Fibroblast of lung (primary cell): ENCODE results near the gene VWA7. TPM values are rescaled to one million over a fixed set of nuclear protein-coding genes. Genes with fewer than 3 reads are reported as not detected.

ENCODE experiments used
- DNase-seq, 2 donors: peaks; one replicate each; pipeline versions ENCODE4 v3.0.0 to v3.0.0-alpha.2; 2010; ENCODE audit warnings: low read depth in 2 of 2
- H2AFZ ChIP-seq: 2 replicates; pipeline ENCODE4 v1.5.1; 2012; ENCODE audit warnings: low read length, control low read depth, inconsistent platforms
- H3K27ac ChIP-seq: 2 replicates; pipeline ENCODE4 v1.5.1; 2011; ENCODE audit warnings: low read length, control low read depth; ENCODE audit not compliant: insufficient read depth
- H3K27me3 ChIP-seq: 2 replicates; pipeline ENCODE4 v1.5.1; 2011; ENCODE audit warnings: mild to moderate bottlenecking, low read length; ENCODE audit not compliant: control insufficient read depth, insufficient read depth
- H3K36me3 ChIP-seq: 2 replicates; pipeline ENCODE4 v1.5.1; 2011; ENCODE audit warnings: low read length; ENCODE audit not compliant: control insufficient read depth, insufficient read depth
- H3K4me1 ChIP-seq: 2 replicates; pipeline ENCODE4 v1.5.1; 2011; ENCODE audit warnings: low read length; ENCODE audit not compliant: control insufficient read depth, insufficient read depth; ENCODE audit errors: extremely low read depth
- H3K4me2 ChIP-seq: 2 replicates; pipeline ENCODE4 v1.5.1; 2011; ENCODE audit warnings: low read length, control low read depth; ENCODE audit not compliant: insufficient read depth; ENCODE audit errors: extremely low read depth
- H3K4me3 ChIP-seq, 4 experiments: fragments of 200-600 bp in 1 of 4; sonication (generic) in 1 of 4; replicated peaks in 1 of 4; 2 replicates each; pipeline ENCODE4 v1.5.1; 2011 to 2016; ENCODE audit warnings: low read length in 4 of 4, low read depth in 3 of 4, mild to moderate bottlenecking in 3 of 4, control low read depth in 2 of 4, inconsistent platforms in 1 of 4, mixed read lengths in 1 of 4; ENCODE audit not compliant: insufficient read depth in 1 of 4; ENCODE audit errors: control extremely low read depth in 1 of 4
- H3K79me2 ChIP-seq: 2 replicates; pipeline ENCODE4 v1.5.1; 2012; ENCODE audit warnings: mild to moderate bottlenecking, low read length, inconsistent platforms; ENCODE audit not compliant: control insufficient read depth, insufficient read depth
- H3K9ac ChIP-seq: 2 replicates; pipeline ENCODE4 v1.5.1; 2011; ENCODE audit warnings: mild to moderate bottlenecking, low read length, control low read depth; ENCODE audit not compliant: insufficient read depth
- H3K9me3 ChIP-seq: 2 replicates; pipeline ENCODE4 v1.5.1; 2012; ENCODE audit warnings: low read depth, low read length; ENCODE audit not compliant: control insufficient read depth, insufficient read depth
- H4K20me1 ChIP-seq: 2 replicates; pipeline ENCODE4 v1.5.1; 2011; ENCODE audit warnings: low read length; ENCODE audit not compliant: control insufficient read depth, insufficient read depth; ENCODE audit errors: extremely low read depth
- EZH2 ChIP-seq: IDR thresholded peaks from 2 replicates; pipeline ENCODE4 v1.5.1; 2012; ENCODE audit warnings: low read length, control low read depth, mild to moderate bottlenecking; ENCODE audit errors: missing control alignments
- polyA plus RNA-seq, 2 donors: library from polyadenylated mRNA; depleted of rRNA in 1 of 2; stranded (reverse) in 1 of 2; unstranded in 1 of 2; fragments of >200 nt; gene quantifications; 2 replicates each; pipeline ENCODE4 v1.2.1, GENCODE V29; 2011 to 2012; ENCODE audit warnings: missing spikeins in 1 of 2
- total RNA-seq: library from RNA; depleted of rRNA; stranded (reverse); fragments of >200 nt; gene quantifications from 2 replicates; pipeline ENCODE4 v1.2.1, GENCODE V29; 2014
- TF ChIP-seq, protein P1 (sequence below), 2 donors: IDR thresholded peaks in 1 of 2; conservative IDR thresholded peaks in 1 of 2; 1 replicate in 1 of 2; 2 replicates in 1 of 2; pipeline ENCODE4 v1.5.1; 2011 to 2012; ENCODE audit warnings: low read length in 2 of 2, control low read depth in 1 of 2, inconsistent platforms in 1 of 2, low read depth in 1 of 2, mild to moderate bottlenecking in 1 of 2

The VWA7 gene
- total and polyA plus RNA-seq, 2 donors (not counting 1 experiment from before 2014, with no cell fraction given) = 0.16 to 0.66 TPM

DNA sequence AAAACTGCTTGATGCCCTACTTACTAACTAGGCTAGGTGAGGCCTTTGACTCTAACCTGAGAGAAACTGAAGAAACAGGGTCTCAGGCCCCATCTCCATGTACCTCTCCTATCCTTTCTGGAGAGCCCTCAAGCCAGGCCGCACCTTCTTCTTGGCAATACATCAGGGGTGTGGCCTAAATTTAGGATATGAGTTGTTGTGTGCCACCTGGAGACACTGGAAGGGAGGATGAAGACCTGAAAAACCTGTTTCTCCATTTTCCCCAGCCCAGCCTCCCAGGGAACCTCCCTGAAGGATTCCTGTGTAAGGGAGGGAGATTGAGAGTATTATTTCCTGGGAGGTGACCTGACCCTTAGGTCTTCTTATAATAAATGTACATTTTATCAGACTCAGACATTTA, 58.9 kb downstream of the VWA7 start:
- H3K36me3 ChIP-seq = no peaks in the 10 kb centered on the region
- no peak overlapping the region for H3K9ac ChIP-seq

GRCh38 chr6:31717499-31718222, 59.5 kb downstream of the VWA7 start:
- Histone ChIP-seq H3K79me2 (no peaks in the 10 kb centered on the region), H4K20me1 (no peaks in the 10 kb centered on the region), H3K4me2 (no peak overlapping the region), H3K4me3 (no peak overlapping the region), H3K4me1 (no peaks in the 10 kb centered on the region), H3K27ac (no peak overlapping the region), H2AFZ (no peak overlapping the region), H3K9ac (no peak overlapping the region), H3K9me3 (no peaks in the 10 kb centered on the region), H3K36me3 (no peaks in the 10 kb centered on the region), H3K27me3 (peaks cover 11% of the 10 kb centered on the region)
- no peak for DNase-seq
- TF ChIP-seq, protein P1, sequence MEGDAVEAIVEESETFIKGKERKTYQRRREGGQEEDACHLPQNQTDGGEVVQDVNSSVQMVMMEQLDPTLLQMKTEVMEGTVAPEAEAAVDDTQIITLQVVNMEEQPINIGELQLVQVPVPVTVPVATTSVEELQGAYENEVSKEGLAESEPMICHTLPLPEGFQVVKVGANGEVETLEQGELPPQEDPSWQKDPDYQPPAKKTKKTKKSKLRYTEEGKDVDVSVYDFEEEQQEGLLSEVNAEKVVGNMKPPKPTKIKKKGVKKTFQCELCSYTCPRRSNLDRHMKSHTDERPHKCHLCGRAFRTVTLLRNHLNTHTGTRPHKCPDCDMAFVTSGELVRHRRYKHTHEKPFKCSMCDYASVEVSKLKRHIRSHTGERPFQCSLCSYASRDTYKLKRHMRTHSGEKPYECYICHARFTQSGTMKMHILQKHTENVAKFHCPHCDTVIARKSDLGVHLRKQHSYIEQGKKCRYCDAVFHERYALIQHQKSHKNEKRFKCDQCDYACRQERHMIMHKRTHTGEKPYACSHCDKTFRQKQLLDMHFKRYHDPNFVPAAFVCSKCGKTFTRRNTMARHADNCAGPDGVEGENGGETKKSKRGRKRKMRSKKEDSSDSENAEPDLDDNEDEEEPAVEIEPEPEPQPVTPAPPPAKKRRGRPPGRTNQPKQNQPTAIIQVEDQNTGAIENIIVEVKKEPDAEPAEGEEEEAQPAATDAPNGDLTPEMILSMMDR (conservative IDR thresholded peaks at IDR 0.05 in 1 of 2, IDR thresholded peaks at IDR 0.05 in 1 of 2; ENCODE audit: low read depth in 1 of 2, low read length in 2 of 2) = no peak
- TF ChIP-seq EZH2 = no peak

More for the DNA sequence above, 58.9 kb downstream of the VWA7 start:
- Histone ChIP-seq H3K4me2 (no peak overlapping the region), H3K27ac (no peak overlapping the region), H3K4me3 (no peak overlapping the region), H3K79me2 (no peaks in the 10 kb centered on the region), H2AFZ (no peak overlapping the region), H3K4me1 (no peaks in the 10 kb centered on the region), H4K20me1 (no peaks in the 10 kb centered on the region), H3K9me3 (no peaks in the 10 kb centered on the region), H3K27me3 (peaks cover 10% of the 10 kb centered on the region)
- TF ChIP-seq EZH2 = no peak
- TF ChIP-seq, protein P1 (conservative IDR thresholded peaks at IDR 0.05 in 1 of 2, IDR thresholded peaks at IDR 0.05 in 1 of 2; ENCODE audit: low read depth in 1 of 2, low read length in 2 of 2) = no peak
- no peak for DNase-seq

Other genes starting within 250 kb of the VWA7 start
Only the 30 nearest of the 43 such genes appear.
- gene AIF1, start 162.1 kb downstream of the VWA7 start, total RNA-seq = not detected in 2 replicates
- gene AIF1, start 162.1 kb downstream of the VWA7 start, polyA plus RNA-seq = not detected in 2 replicates
- 22.9 and 46.6 TPM in 2 replicates for gene PRRC2A, start 156.6 kb downstream of the VWA7 start, total RNA-seq
- gene PRRC2A, start 156.6 kb downstream of the VWA7 start, polyA plus RNA-seq = 26.9 and 50.7 TPM in 2 replicates
- 90.9 and 124 TPM in 2 replicates for gene BAG6, start 124.7 kb downstream of the VWA7 start, total RNA-seq
- 75.3 and 111 TPM in 2 replicates for gene BAG6, start 124.7 kb downstream of the VWA7 start, polyA plus RNA-seq
- 0.99 and 1.0 TPM in 2 replicates for gene APOM, start 121.4 kb downstream of the VWA7 start, total RNA-seq
- 3.9 and 5.4 TPM in 2 replicates for gene APOM, start 121.4 kb downstream of the VWA7 start, polyA plus RNA-seq
- gene C6orf47, start 116.5 kb downstream of the VWA7 start, total RNA-seq = 20.6 and 26.2 TPM in 2 replicates
- gene C6orf47, start 116.5 kb downstream of the VWA7 start, polyA plus RNA-seq = 6.6 and 7.9 TPM in 2 replicates
- 15.0 and 17.2 TPM in 2 replicates for gene GPANK1, start 112.3 kb downstream of the VWA7 start, total RNA-seq
- 12.7 and 13.1 TPM in 2 replicates for gene GPANK1, start 112.3 kb downstream of the VWA7 start, polyA plus RNA-seq
- gene CSNK2B, start 111.2 kb downstream of the VWA7 start, total RNA-seq = 67.2 and 70.9 TPM in 2 replicates
- gene CSNK2B, start 111.2 kb downstream of the VWA7 start, polyA plus RNA-seq = 84.9 and 124 TPM in 2 replicates
- 1.3 and 2.0 TPM in 2 replicates for gene LY6G5B, start 107.4 kb downstream of the VWA7 start, total RNA-seq
- 2.8 and 2.9 TPM in 2 replicates for gene LY6G5B, start 107.4 kb downstream of the VWA7 start, polyA plus RNA-seq
- gene LY6G5C, start 96.3 kb downstream of the VWA7 start, total RNA-seq = 0.51 and 0.83 TPM in 2 replicates
- 2.0 and 2.9 TPM in 2 replicates for gene LY6G5C, start 96.3 kb downstream of the VWA7 start, polyA plus RNA-seq
- gene ABHD16A, start 74.0 kb downstream of the VWA7 start, total RNA-seq = 62.1 and 72.0 TPM in 2 replicates
- gene ABHD16A, start 74.0 kb downstream of the VWA7 start, polyA plus RNA-seq = 24.2 and 25.1 TPM in 2 replicates
- gene LY6G6F, start 70.5 kb downstream of the VWA7 start, total RNA-seq = not detected in 2 replicates
- not detected in 2 replicates for gene LY6G6F, start 70.5 kb downstream of the VWA7 start, polyA plus RNA-seq
- not detected in 2 replicates for gene LY6G6D, start 62.0 kb downstream of the VWA7 start, total RNA-seq
- gene LY6G6D, start 62.0 kb downstream of the VWA7 start, polyA plus RNA-seq = not detected in 2 replicates
- gene LY6G6C, start 55.6 kb downstream of the VWA7 start, total RNA-seq = not detected in 2 replicates
- not detected in 2 replicates for gene LY6G6C, start 55.6 kb downstream of the VWA7 start, polyA plus RNA-seq
- not detected in 2 replicates for gene MPIG6B, start 54.0 kb downstream of the VWA7 start, total RNA-seq
- not detected in 2 replicates for gene MPIG6B, start 54.0 kb downstream of the VWA7 start, polyA plus RNA-seq
- gene DDAH2, start 48.0 kb downstream of the VWA7 start, total RNA-seq = 97.3 and 119 TPM in 2 replicates
- 42.5 and 43.4 TPM in 2 replicates for gene DDAH2, start 48.0 kb downstream of the VWA7 start, polyA plus RNA-seq
- 439 and 615 TPM in 2 replicates for gene CLIC1, start 40.8 kb downstream of the VWA7 start, total RNA-seq
- 639 and 788 TPM in 2 replicates for gene CLIC1, start 40.8 kb downstream of the VWA7 start, polyA plus RNA-seq
- gene MSH5, start 37.3 kb downstream of the VWA7 start, total RNA-seq = 2.3 and 4.3 TPM in 2 replicates
- 6.0 and 11.1 TPM in 2 replicates for gene MSH5, start 37.3 kb downstream of the VWA7 start, polyA plus RNA-seq
- 0.26 and 0.50 TPM in 2 replicates for gene SAPCD1, start 14.7 kb downstream of the VWA7 start, total RNA-seq
- gene SAPCD1, start 14.7 kb downstream of the VWA7 start, polyA plus RNA-seq = 1.3 and 1.4 TPM in 2 replicates
- 29.8 and 53.5 TPM in 2 replicates for gene VARS1, start 18.4 kb upstream of the VWA7 start, total RNA-seq
- 16.0 and 31.0 TPM in 2 replicates for gene VARS1, start 18.4 kb upstream of the VWA7 start, polyA plus RNA-seq
- gene LSM2, start 29.6 kb upstream of the VWA7 start, total RNA-seq = 23.1 and 24.3 TPM in 2 replicates
- gene LSM2, start 29.6 kb upstream of the VWA7 start, polyA plus RNA-seq = 34.7 and 68.1 TPM in 2 replicates
- 2.1 and 3.1 TPM in 2 replicates for gene HSPA1L, start 38.0 kb upstream of the VWA7 start, total RNA-seq
- 0.74 and 0.75 TPM in 2 replicates for gene HSPA1L, start 38.0 kb upstream of the VWA7 start, polyA plus RNA-seq
- gene HSPA1A, start 38.2 kb upstream of the VWA7 start, total RNA-seq = 70.0 and 111 TPM in 2 replicates
- gene HSPA1A, start 38.2 kb upstream of the VWA7 start, polyA plus RNA-seq = 61.2 and 66.3 TPM in 2 replicates
- 115 and 152 TPM in 2 replicates for gene HSPA1B, start 50.4 kb upstream of the VWA7 start, total RNA-seq
- gene HSPA1B, start 50.4 kb upstream of the VWA7 start, polyA plus RNA-seq = 35.5 and 60.2 TPM in 2 replicates
- gene NEU1, start 85.5 kb upstream of the VWA7 start, total RNA-seq = 100 and 109 TPM in 2 replicates
- 51.2 and 66.4 TPM in 2 replicates for gene NEU1, start 85.5 kb upstream of the VWA7 start, polyA plus RNA-seq
- not detected in 2 replicates for gene SLC44A4, start 101.7 kb upstream of the VWA7 start, total RNA-seq
- gene SLC44A4, start 101.7 kb upstream of the VWA7 start, polyA plus RNA-seq = 0.02 TPM in 1 of 2 replicates, not detected in the other
- 60.1 and 63.7 TPM in 2 replicates for gene EHMT2, start 120.4 kb upstream of the VWA7 start, total RNA-seq
- gene EHMT2, start 120.4 kb upstream of the VWA7 start, polyA plus RNA-seq = 22.0 and 37.3 TPM in 2 replicates
- 9.5 and 13.2 TPM in 2 replicates for gene ZBTB12, start 124.8 kb upstream of the VWA7 start, total RNA-seq
- gene ZBTB12, start 124.8 kb upstream of the VWA7 start, polyA plus RNA-seq = 1.2 and 1.6 TPM in 2 replicates
- 16.8 and 27.2 TPM in 2 replicates for gene C2, start 150.4 kb upstream of the VWA7 start, total RNA-seq
- 2.1 and 7.6 TPM in 2 replicates for gene C2, start 150.4 kb upstream of the VWA7 start, polyA plus RNA-seq
- 62.9 and 87.1 TPM in 2 replicates for gene CFB, start 168.8 kb upstream of the VWA7 start, total RNA-seq
- 21.7 and 22.9 TPM in 2 replicates for gene CFB, start 168.8 kb upstream of the VWA7 start, polyA plus RNA-seq
- gene NELFE, start 181.6 kb upstream of the VWA7 start, total RNA-seq = 85.5 and 111 TPM in 2 replicates
- gene NELFE, start 181.6 kb upstream of the VWA7 start, polyA plus RNA-seq = 81.7 and 119 TPM in 2 replicates